Erythroblast (primary cell): ENCODE data around the gene PNPLA7.

Source experiments
- GATA1 ChIP-seq: IDR thresholded peaks from 2 replicates; pipeline ENCODE4 v1.6.1; 2011; ENCODE audit warnings: low read depth, mild to moderate bottlenecking, control low read depth, low read length, moderate library complexity
- POLR2A ChIP-seq: IDR thresholded peaks from 2 replicates; pipeline ENCODE4 v1.6.1; 2011; ENCODE audit warnings: mild to moderate bottlenecking, low read length

DNA sequence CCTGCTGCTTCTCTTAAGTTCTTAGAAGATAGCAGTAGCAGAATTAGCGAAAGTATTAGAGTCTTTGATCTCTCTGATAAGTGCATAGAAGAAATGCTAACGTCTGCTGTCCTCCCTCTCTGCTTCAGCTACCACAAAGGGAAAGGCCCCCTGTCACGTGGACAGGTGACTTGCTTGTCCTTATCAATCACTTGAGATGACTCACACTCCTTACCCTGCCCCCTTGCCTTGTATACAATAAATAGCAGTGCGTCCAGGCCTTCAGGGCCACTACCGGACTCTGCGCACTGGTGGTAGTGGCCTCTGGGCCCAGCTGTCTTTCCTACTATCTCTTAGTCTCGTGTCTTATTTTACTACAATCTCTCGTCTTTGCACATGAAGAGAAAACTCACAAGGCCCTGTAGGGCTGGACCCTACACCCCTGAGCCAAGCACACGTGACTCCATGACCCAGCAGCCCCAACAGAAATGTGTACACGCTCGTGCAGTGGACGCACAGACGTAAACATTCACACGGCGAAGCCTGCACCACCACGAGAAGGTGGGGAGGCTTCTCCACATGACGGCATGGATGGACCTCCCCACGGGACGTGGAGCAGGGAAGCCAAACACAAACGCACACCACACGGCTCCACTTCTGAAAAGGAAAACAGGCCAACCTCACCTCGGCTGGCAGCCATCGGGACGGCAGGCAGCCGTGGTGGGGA, 38.3 kb downstream of the PNPLA7 start:
- no peak for TF ChIP-seq POLR2A
- no peak for TF ChIP-seq GATA1
